CD1c-positive myeloid dendritic cell (primary cell): Measurements from ENCODE around the gene PIANP.
"Not testable (repeated sequence)": the region's sequence is repeated elsewhere in the genome, so short reads cannot be mapped to it uniquely, and the experiment has no call there.

ENCODE experiments used
- DNase-seq: peaks from one replicate; pipeline ENCODE4 v3.0.0-alpha.2; 2016; ENCODE audit errors: extremely low spot score

Gene PIANP

DNA sequence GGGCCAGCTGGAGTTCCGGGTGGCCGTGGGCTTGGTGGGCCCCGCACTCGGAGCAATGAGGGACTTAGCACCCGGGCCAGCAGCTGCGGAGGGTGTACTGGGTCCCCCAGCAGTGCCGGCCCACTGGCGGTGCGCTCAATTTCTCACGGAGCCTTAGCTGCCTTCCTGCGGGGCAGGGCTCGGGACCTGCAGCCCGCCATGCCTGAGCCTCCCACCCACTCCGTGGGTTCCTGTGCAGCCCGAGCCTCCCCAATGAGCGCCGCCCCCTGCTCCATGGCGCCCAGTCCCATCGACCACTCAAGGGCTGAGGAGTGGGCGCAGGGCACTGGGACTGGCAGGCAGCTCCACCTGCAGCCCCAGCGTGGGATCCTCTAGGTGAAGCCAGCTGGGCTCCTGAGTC is 7.7 kb upstream of the PIANP start:
- DNase-seq = not testable (repeated sequence)

DNA sequence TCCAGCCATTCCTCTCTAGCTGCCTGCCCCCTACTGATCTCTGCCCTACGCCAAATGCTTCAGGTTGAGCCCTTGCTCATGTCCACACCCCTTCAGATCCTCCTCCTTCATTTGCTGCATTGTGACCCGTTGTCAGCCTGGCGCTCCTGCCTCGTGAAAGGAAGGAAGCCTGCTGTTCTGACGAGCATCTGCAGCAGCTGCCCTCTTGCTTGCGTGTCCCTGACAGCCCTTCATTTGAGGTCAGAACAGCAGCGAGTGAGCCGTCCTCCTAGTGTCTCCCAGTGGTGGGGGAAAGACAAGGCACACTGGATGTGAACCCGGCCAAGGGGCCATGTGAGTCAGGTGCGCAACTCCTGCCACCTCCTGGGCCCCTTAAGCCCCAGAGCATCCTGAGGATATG is 3.0 kb upstream of the PIANP start:
- peak; percentile 16 for DNase-seq

DNA sequence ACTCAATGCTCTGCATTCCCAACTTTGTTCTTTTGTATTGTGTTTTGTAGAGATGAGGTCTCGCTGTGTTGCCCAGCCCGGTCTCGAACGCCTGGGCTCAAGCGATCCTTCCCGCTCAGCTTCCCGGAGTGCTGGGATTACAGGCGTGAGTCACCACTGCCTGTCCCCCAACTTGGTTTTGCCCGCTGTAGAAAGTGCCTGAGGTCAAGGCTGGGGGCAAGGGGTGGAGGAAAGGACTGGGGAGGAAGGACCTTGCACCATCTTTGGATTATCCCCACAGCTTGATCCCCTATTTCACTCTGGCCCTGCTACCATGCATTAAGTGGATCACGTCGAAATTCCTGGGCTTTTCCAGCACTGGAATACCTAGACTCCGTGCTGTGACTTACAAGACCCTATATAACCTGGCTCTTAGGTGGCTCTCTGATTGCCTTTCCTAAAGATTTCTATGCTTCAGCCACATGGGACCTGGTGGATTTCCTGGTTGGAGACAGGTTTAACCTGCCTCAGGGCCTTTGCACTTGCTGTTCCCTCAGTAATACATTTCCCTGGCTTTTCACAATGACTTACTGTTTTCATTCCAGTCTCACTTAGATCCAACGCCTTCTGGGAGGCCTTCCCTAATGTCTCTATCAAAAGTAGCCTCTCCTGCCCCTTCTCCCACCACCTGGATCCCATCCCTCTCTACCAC is 608 bp upstream of the PIANP start:
- no peak for DNase-seq

DNA sequence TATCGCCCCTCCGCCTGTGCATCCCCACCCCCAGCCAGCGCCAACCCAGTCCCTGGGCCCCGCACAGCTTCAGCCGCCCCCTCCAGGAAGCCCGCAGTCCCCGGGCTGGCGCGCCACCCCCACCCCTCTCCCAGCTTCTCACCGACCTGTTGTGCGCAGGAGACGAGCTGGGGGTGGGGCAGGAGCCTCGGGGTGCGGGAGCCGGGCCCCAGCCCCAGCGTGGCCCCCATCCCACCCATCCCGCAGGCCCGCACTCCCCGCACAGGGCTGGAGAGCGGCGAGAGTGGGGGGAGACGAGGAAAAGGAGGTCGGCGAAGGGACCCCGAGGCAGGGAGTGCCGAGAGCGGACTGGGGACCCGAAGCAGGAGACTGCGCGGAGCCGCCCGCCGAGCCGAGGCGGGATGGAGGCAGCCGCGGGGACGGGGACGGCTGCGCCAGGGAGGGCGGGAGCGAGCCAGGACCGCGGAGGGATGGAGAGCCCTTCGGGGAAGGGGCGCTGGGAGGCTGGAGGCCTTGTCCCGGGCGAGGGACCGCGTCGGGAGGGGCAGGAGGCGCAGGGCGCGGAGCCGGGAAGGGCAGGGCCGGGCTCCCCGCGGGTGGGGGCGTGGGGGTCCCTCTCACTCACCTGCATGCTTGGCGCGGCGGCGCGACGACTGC is 498 bp downstream of the PIANP start:
- DNase-seq = no peak

DNA sequence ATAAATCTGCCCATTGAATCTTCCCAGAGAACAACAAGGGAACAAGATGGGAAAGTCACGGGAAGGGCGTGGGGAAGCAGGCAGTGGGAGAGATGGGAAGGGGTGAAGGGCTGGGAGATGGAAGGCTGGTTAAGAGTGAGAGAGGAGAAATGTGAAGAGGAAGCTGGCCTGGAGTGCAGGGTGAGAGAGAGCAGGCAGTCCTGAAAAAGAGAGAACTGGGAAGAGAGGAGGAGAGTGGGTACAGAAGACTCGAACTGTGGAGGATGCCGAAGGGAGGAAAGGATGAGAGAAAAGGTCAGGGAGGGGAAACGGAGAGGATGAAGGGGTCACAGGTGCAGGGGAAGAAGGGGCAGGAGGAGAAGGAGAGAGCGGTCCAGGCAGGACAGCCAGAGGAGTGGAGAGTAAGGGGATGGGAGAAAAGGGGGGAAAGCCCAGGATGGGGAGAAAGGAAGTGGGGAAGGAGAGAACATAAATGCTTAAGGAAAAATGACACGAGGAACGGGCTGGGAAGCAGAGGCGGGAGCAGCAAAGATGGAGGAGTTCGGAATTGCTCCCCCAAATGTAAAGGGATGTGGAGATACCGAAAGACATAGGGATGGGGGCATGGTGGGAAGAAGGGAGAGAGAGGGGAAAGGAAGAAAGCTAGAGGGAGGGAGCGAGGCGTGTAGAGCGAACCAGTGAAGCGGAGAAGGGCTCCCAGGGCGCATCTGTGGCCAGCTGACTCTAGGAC is 1.2 kb downstream of the PIANP start:
- no peak for DNase-seq

DNA sequence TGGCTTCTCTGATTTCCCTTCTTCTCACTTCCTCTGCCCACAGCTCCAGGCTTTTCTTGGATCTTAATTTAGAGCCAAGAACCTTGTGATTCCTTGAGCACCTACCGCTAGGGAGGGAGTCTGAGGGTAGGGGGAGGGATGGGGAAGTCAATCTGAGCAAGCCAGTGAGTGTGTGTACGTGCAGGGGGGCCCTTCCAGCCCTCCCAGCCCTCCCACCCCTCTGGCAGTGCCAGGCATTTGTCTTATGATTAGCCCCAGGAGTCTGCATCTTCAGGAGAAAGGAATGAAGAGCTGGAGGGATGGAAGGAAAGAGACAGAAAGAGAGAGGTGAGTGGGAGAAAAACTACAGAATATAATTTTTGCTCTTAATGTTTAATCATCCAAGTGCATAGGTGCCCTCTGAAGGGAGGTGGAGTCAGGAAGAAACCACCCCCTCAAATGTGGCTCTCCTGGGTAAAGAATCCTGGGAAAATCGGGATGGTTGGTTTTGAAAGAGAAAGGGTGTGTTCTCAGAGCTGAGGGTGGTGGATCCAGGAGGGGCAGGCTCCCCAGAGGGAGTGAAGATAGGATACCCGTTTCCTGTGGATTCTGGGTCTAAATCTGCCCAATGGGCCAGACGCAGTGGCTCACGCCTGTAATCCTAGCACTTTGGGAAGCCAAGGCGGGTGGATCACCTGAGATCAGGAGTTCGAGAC is 2.1 kb downstream of the PIANP start:
- no peak for DNase-seq

DNA sequence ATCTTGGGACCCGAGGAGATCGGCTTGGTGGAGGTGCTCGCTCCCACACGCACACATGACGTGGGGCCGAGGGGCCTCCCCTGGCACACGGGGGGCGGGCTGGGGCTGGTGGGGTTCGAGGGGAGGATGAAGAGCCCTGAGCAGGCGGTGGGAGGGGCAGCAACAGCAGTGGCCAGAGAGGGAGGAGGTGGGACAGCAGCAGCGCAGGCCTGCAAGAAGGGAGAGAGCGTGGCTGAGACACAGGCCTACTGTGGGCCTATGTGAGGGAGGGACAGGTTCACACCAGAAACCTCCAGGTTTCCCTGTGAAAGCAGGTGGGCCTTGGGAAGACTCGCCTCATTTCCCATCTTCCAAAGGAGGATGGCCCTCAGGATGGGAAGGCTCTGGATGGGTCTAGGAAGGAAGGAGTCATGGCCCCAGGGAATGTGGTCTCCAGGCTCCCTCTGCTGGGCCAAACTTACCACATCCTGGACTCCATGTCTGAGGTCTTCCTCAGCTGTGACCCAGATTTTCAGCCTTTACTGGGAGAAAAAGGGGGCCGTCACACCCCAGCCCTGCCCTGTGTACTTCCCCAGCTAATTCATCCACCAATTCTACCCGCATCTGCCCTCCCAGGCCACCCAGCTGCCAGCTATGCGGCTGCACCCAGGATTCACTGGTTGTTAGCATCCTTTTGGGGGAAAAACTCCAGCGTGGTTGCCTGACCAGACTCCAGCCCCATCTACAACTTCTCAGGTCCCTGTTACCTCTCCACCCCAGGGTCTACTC is 2.8 kb downstream of the PIANP start:
- DNase-seq = peak; percentile 39

DNA sequence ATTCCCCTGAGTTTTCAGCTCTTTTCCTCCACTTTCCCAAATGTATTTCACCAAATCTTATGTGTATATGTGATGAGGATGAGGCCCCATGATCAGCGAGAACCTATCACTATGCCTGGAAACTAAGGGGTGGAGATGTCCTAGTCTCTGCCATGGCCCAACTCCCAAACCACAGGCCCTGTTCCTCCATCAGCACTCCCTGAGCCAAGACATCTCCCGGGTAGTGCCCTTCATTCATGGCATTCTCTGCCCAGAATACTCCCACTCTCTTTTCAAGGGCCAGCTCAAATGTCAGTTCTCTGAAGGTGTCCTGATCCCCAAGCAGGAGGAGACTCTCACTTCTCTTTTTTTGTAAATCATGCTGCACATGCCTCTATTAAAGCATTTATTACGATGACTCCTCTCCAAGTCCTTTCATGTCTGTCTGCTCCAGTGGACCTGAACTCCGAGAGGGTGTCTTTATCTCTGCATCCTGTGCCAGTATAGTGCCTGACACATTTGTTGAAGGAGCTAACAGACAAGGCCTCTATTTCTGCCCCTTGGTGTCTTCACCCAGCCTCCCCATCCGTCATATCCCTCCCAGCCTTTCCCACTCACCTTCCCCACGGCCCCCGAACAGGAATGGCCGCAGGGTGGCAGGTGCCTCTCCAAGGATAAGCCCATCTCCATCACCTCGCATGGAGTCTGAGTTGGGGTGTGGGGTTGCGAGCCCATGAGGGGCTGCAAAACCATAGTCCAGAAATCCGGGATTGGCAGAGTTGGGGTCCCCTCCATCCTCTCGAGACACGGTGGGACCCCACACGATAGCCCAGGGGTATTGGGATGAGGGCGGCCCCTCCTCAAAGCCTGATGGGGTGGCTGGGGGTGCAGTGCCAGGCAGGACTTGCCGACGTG is 3.7 kb downstream of the PIANP start:
- DNase-seq = peak; percentile 51

DNA sequence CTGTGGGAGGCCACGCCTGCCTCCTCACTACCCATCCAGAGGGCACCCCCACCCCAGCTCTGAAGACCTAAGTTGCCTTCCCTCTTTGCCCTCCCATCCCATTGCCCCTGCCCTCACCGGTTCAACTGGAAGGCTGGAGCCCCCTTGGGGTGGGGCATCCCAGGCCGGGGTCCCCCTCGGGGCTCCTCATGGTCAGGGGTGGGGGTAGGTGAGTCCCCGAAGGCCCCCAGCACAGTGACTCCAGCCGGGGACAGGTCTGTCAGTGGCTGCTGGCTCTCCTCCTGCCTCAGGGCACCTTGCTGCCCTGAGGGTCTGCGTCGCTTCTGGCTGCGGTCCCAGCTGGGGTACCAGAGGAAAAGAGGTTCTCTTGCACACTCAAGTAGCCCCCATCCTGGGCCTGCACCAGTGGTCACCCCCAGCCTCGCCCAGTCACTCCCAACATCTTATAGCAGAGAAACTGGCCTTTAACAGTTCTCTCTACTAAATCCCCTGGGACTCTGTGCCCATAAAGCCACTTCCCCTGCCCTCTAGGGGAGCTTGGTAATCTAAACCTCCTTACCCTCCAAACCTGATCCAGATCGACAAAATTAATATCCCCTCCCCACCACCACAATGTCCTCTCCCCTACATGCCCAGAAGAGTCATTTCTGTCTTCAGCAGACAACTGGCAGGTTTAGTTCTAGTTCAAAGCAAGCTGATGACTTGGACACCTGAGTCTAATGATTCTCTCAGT is 5.1 kb downstream of the PIANP start:
- no peak for DNase-seq

DNA sequence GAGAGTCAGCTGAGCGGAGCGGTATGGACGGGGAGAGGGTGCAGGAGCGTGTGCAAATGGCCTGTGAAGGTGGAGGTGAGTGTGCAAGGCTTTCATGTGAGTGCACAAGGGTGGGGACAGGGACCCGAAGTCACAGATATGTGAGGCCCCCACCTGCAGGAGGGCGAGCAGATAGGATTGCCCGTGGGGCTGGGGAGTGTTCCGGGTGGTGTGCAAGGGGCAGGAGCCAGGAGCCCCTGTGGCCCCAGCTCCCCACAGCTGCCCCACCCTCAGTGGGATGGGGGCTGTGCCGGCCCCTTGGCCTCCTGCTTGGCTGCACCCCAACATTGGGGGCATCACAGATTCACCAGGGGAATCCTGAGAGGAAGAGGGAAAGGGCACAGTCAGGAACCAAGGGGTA is 5.9 kb downstream of the PIANP start:
- DNase-seq = no peak

DNA sequence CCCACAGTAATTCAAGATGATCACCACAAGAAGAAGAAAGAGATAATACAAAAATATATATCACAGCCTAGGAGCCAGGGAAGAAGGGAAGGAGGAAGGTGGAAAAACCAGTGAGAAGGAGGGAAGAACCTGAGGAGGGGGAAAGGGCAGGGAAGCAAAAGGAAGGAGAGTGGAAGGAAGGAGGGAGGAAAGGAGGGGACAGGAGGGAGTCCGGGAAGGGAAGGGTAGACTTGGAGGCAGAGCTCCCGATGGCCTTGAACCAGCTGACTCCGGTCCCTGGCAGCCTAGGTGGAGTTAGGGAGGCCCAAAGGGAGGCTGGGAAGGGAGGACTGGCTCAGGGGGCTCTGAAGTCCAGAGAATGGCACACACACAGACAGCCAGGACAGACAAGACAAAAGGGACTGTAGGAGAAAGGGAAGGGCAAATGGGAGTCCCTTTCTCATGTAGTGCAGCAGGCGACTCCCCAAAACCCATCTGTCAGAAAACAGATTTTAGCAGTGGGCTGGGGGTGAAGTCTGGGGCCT is 6.7 kb downstream of the PIANP start:
- DNase-seq = no peak

DNA sequence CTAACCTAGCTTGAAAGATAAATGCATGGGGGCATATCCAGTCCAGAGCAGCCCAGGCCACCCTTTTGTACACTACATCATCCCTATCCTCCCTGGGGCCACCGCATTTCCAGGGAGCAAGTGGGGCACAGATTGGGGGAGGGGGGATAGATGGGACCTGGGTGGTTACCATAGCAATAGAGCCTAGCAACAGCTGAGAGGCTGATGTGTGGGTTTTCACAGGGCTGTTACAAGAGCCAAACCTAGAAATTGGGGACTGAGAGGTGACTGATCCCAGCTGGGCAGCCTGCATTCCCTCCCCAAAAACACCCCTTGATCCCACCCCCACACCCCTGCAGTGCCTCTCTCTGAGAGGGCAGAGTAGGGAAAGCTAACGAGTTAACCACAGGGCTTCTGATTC is 7.7 kb downstream of the PIANP start:
- no peak for DNase-seq

DNA sequence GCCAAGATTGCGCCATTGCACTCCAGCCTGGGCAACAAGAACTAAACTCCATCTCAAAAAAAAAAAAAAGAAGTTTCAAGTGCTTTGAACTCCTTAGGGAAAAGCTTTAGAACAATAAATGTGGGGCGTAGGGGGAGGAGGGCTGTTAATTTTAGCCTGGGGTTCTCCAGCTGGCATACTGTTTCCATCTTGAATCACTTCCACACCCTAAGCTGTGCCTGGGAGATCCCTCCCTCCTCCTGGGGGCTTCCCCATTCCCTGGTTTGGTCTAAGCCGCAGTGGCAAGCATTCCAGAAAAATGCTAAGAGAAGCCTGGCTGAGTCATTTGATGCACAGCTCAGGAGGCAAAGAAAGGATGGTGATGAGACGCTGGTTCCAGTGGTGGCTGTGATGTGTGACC is 9.1 kb downstream of the PIANP start:
- no peak for DNase-seq

DNA sequence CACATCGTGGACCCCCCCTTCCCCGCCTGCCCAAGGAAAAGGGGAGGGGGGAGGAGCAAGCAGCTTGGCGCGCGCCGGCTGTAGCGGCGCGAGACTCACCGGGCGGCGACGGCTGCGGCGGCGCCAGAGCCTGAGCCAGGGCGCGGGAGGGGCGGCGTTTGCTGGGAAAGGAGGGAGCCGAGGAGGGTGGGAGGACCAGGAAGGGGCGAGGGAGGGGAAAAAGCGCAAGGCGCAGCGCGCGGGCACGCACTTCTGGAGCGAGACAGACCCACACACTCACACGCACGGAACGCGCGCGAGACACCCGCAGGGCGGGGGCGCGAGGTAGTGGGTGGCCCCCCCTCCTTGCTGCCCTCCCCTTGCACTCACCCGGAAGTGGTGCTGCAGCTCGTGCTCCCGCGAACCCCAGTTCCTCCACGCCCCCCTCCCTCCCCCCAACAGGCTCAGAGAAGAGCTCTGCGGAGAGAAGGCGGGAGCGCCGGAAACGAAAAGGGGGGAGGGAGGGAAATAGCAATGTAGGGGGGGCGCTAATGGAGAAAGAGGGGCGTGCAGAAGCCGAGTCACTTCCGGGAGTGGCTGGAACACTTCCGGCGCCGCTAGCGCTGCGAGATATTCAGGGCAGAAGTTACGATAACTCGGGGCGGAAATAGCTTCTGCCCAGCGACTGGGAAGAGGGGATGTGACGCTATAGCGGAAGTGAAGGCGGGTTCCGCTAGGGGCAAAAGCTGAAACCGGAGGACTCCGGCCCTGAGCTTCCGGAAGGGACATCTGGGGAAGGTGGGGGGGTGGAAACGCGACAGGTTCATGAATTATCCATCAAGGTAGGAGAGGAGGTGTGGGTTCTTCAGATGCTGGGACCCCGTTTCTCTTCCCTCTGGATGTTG is 11.4 kb downstream of the PIANP start, which contains the start of gene ZNF384:
ZNF384 (minus strand) TSS at position 377 of the 884 bp plus-strand sequence. CDS start 9,855 bp downstream, outside the sequence.
- peak; percentile 99 for DNase-seq

DNA sequence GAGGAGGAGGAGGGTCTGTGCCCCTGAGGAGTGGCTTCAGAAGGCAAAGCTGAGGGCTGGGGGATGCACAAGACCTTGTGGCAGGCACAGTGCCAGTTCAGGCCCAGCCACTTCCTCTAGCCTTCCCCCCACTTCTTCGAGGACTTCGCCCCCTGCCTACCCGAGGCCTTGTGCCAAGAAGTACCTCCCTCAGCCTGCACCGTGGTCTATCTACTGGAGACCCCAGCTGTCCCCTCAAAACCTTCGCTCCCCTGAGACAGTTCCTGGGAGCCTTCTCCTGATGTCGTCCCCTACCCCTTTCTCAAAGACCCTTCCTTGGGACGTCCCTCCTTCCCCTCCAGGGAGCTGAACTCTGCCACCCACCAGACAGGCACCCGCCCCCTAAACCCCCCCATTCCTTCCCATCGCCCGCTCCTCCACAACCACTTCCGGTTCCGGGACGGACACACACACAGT is 12.0 kb downstream of the PIANP start:
- DNase-seq = peak; percentile 21

DNA sequence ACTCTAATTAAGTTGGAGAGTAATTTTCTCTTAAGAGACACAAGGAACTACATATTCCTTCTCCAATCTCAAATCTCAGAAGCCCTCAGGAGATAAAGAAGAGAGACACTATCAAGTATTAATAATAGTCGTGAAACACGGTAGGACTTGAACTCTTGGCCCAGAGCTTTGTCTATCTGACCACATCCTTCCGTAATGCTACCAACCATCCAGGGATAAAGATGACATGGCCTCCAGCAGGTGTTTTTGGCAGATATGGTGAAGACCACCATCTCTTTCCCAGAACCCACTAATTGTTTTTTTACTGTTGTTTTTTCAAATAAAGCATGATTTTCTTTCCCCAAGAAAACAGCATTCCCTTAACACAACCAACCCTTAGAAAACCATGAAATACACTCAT is 14.8 kb downstream of the PIANP start:
- DNase-seq = no peak

DNA sequence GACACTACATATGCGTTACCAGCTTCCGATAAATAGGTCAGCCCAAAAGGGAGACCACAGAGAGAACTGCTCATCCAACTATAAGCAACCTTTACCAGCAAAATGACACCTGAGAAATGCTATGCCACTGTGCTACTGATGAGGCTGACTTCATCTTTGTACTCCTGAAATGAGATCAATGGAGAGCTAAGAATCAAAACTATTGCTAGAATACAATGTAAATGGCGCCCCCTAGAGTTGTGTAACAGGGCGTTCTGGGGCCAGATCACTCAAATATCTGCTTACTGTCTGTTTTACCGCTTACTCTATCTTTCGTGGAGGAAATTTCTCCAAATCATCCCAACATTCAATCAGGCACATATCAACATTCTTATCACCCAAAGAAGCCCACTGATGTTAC is 16.0 kb downstream of the PIANP start:
- peak; percentile 76 for DNase-seq

DNA sequence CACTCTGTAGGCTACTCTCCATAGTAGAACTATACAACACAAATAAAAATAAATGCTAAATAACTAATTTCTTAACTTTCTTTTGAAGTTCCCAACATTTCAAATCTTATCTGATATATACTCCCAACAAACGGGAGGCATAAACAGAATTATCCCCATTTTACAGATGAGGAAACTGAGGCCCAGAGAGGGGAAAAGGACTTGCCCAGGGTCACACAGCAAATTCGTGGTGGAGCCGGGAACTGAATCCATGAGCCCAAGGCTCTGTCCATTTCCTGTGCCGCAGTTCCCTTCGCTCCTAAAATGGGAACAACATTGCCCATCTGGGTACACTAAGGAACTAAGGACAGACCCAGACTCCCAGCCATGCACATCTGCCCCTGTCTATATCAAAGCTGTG is 23.7 kb downstream of the PIANP start:
- no peak for DNase-seq
